Fibroblast of mammary gland (primary cell): ENCODE measurements around the gene NR2E1.

ENCODE experiments used
- DNase-seq: peaks from one replicate; pipeline ENCODE4 v3.0.0-alpha.2; 2010; ENCODE audit warnings: low read depth
- H3K4me3 ChIP-seq: 2 replicates; pipeline ENCODE4 v1.5.1; 2011; ENCODE audit warnings: low read depth, mild to moderate bottlenecking, low read length, moderate library complexity; ENCODE audit not compliant: control insufficient read depth
- TF ChIP-seq, protein P1 (sequence below): conservative IDR thresholded peaks from 2 replicates; pipeline ENCODE4 v1.5.1; 2011; ENCODE audit warnings: low read depth, low read length, inconsistent platforms; ENCODE audit not compliant: control insufficient read depth, insufficient read depth

The NR2E1 gene

DNA sequence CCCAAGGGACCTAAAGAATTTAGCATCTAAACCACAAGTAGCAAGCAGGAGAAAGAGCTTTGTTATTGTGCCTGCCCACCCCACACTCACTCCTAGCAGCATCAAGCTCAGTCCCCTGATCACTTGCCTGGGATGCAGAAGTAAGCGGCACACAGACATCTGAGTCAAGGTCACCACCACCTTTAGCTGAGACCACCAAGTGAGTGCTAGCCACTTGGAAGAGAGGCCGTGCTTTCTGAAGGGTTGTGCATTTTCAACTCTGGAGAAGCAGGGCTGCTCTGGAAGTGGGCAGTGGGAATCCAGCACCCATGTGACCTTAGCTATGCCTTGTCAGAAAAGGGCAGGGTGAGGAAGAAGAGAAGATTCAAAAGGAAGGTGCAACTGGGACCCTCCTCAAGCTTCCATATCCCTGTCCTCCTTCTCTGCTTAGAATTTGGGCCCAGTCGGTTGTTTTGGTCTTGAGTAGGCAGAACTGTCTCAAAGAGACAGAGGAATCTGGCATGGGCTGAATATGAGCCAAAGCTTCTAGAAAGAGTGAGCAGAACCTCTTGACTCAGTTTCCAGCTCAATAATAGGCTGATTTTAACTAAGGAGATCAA is 6.2 kb downstream of the NR2E1 start:
- TF ChIP-seq, protein P1, sequence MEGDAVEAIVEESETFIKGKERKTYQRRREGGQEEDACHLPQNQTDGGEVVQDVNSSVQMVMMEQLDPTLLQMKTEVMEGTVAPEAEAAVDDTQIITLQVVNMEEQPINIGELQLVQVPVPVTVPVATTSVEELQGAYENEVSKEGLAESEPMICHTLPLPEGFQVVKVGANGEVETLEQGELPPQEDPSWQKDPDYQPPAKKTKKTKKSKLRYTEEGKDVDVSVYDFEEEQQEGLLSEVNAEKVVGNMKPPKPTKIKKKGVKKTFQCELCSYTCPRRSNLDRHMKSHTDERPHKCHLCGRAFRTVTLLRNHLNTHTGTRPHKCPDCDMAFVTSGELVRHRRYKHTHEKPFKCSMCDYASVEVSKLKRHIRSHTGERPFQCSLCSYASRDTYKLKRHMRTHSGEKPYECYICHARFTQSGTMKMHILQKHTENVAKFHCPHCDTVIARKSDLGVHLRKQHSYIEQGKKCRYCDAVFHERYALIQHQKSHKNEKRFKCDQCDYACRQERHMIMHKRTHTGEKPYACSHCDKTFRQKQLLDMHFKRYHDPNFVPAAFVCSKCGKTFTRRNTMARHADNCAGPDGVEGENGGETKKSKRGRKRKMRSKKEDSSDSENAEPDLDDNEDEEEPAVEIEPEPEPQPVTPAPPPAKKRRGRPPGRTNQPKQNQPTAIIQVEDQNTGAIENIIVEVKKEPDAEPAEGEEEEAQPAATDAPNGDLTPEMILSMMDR: no peak

DNA sequence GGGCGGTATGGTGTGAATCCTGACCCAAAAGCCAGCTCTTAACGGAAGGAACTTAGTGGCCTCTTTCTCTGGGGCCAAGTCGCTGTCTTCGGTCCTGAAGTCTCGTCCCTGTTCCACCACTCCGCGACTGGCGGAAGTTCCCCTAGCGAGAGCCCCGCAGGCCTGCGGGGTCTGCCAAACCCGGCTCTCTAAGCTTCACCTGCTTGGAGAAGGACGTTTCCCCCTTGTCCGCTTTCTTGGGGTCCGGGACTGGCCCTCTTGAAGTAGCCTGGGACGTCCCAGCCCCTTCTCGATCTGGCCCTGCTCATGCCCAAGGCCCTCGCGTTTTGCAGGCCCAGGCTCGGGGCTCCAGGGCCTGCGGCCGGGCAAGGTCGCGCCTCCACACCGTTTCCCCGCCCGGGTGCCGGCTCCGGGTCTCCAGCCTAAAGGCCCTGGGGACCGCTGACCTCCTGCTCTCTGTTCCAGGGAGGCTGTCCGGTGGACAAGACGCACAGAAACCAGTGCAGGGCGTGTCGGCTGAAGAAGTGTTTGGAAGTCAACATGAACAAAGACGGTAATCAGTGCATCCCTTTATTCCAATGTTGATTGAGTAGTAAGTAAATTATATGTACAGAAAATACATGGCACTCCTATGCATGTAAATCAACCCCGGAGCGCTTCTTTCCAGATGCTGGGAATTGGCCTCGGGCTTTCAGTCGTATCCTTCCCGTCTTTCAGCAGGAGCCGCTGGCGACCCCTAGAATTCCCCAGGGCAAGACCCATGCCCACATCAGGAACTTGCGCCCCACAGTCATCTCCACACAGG is 8.8 kb downstream of the NR2E1 start:
- H3K4me3 ChIP-seq: no peak overlapping the region
- DNase-seq: peak; percentile 26
- TF ChIP-seq, protein P1: no peak

More for the DNA sequence above, 6.2 kb downstream of the NR2E1 start:
- H3K4me3 ChIP-seq: no peak overlapping the region
- DNase-seq: no peak

DNA sequence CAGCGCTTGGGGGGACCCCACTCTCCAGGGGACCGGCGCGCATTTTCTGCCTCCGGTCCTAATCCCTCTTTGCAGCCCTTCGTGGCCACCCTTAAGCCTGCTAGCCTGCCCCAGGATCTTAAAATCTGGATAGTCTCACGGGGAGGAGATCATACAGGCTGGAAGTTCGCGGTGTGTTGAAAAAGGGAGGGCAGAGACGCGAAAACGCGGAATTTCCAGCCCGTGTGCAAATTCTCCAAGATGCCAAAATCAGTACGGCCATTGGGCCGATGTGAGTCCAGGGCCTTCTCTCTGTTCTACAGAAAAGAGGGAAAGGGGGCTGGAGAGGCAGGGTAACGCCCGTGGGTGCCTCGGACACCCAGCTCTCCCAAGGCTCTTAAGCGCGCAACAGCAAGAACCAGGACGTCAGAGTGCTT is 9.4 kb downstream of the NR2E1 start:
- TF ChIP-seq, protein P1: no peak
- H3K4me3 ChIP-seq: no peak overlapping the region
- no peak for DNase-seq

DNA sequence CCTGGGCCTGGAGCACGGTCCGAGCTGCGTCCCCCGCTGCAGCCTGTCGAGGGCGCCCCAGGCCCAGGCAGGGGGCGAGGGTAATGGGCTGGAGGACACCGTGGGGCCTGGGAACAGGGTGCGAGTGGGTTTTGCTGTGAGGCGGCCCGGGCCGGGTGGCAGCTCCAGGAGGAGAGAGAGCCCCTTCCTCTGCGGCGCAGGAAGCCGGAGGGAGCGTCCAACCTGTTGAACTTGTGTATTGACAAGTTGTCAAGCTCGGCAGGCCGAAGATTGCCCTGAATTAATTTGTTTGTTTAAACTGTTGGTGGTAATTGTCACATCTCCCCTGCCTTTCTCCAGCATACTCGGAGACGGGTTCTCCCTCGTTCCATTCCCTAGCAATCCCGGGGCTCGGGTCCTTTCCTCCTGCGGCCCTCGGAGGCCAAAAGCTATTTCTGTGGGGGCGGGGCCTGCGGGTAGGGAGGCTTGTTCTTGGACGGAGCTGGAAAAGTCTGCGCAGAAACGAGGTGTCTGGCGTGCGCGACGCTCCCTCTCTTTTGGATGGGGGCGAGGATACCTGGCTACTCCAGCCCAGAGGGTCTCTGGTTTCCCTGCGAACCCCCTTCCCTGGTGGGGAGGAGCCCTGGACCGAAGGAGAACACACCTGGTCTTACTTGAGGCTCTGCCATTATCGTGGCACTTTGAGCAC is 9.9 kb downstream of the NR2E1 start:
- DNase-seq: no peak
- no peak overlapping the region for H3K4me3 ChIP-seq
- TF ChIP-seq, protein P1: no peak

DNA sequence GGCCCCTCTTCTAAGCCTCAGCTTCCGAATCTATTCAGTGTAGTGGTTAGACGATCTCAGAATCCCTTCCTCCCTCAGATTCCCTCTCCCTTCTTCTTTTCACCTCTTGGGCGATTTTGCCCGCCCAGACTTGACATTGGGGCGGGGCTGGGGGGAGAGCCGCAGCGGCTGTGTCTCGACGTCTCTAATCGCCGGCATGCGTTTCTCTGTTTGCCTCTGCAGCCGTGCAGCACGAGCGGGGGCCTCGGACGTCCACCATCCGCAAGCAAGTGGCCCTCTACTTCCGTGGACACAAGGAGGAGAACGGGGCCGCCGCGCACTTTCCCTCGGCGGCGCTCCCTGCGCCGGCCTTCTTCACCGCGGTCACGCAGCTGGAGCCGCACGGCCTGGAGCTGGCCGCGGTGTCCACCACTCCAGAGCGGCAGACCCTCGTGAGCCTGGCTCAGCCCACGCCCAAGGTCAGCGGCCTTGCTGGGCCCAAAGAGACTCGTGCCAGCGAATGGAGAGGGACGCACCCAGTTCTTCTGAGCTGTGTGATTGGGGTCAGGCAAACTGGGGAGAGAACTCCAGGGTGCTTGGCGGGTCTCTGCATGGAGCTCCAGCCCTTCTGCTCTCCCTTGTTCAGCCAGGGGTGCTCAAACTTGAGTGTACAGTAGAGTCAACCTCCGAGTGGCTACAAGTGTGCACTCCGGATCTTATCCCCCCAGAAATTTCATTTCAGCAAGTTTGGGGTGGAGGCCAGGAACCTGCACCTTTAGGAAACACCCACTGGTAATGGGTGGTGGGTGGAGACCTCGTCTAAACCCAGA is 10.7 kb downstream of the NR2E1 start:
- no peak overlapping the region for H3K4me3 ChIP-seq
- no peak for DNase-seq
- TF ChIP-seq, protein P1: no peak

DNA sequence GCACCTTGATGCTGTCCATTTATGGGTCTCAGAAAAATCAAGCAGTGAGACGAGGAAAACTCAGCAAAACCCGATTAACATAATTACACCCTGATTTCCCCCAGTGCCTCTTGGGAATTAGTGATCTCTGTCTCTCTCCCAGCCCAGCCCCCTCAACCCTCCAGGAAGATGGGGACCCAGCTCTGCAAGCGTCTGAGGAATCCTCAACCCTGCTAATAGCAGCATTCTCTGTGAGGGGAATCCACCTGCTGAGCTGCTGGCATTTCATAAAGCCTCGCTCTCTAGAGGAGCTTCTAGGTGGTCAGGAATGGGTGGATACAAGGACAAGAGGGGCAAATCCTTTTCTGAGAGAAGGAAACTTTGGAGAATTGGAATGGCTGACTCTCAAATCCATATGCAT is 13.9 kb downstream of the NR2E1 start:
- TF ChIP-seq, protein P1: no peak
- no peak for DNase-seq
- no peak overlapping the region for H3K4me3 ChIP-seq
